Mesenchymal stem cell (in vitro differentiated cells and primary cell): Measurements from ENCODE around the gene OTOG.

Experiments
- DNase-seq: peaks from one replicate; pipeline ENCODE4 v3.0.0-alpha.2; 2013
- H2AFZ ChIP-seq: one replicate; pipeline ENCODE4 v1.6.1; 2013; ENCODE audit warnings: low read depth, mild to moderate bottlenecking, control low read depth, inconsistent platforms, low read length, moderate library complexity
- H2AK5ac ChIP-seq: 2 replicates; pipeline ENCODE4 v1.6.1; 2013; ENCODE audit warnings: low read length, moderate library complexity, mild to moderate bottlenecking, inconsistent platforms; ENCODE audit not compliant: severe bottlenecking
- H2BK120ac ChIP-seq: one replicate; pipeline ENCODE4 v1.6.1; 2013; ENCODE audit warnings: low read depth, mild to moderate bottlenecking, inconsistent platforms, low read length, moderate library complexity
- H2BK12ac ChIP-seq, 2 experiments: one replicate each; pipeline ENCODE4 v1.6.1; 2013; ENCODE audit warnings: inconsistent platforms in 2 of 2, low read length in 2 of 2, mild to moderate bottlenecking in 2 of 2, moderate library complexity in 2 of 2, control low read depth in 1 of 2
- H2BK15ac ChIP-seq: one replicate; pipeline ENCODE4 v1.6.1; 2013; ENCODE audit warnings: mild to moderate bottlenecking, low read depth, inconsistent platforms; ENCODE audit not compliant: poor library complexity, severe bottlenecking
- H2BK5ac ChIP-seq: 2 replicates; pipeline ENCODE4 v1.6.1; 2013; ENCODE audit warnings: low read depth, mild to moderate bottlenecking, low read length, control low read depth, inconsistent platforms; ENCODE audit not compliant: poor library complexity, severe bottlenecking
- H3K14ac ChIP-seq, 2 experiments: one replicate each; pipeline ENCODE4 v1.6.1; 2013; ENCODE audit warnings: inconsistent platforms in 2 of 2, low read length in 2 of 2, control low read depth in 1 of 2, mild to moderate bottlenecking in 1 of 2, moderate library complexity in 1 of 2
- H3K18ac ChIP-seq, 2 experiments: one replicate each; pipeline ENCODE4 v1.6.1; 2013; ENCODE audit warnings: inconsistent platforms in 2 of 2, low read length in 2 of 2, control low read depth in 1 of 2, low read depth in 1 of 2, mild to moderate bottlenecking in 1 of 2
- H3K23ac ChIP-seq, 2 experiments: one replicate each; pipeline ENCODE4 v1.6.1; 2013; ENCODE audit warnings: inconsistent platforms in 2 of 2, low read length in 2 of 2, mild to moderate bottlenecking in 2 of 2, moderate library complexity in 2 of 2, control low read depth in 1 of 2
- H3K27ac ChIP-seq: 2 replicates; pipeline ENCODE4 v1.5.1; 2013; ENCODE audit warnings: mild to moderate bottlenecking, moderate library complexity, low read length, control low read depth, inconsistent platforms; ENCODE audit not compliant: poor library complexity, severe bottlenecking
- H3K27me3 ChIP-seq, 2 experiments: 2 replicates each; pipeline versions ENCODE4 v1.6.1 to v1.7.0; 2013; ENCODE audit warnings: low read length in 2 of 2, mild to moderate bottlenecking in 2 of 2, moderate library complexity in 2 of 2, control low read depth in 1 of 2, inconsistent platforms in 1 of 2; ENCODE audit not compliant: control insufficient read depth in 1 of 2, insufficient read depth in 1 of 2
- H3K36me3 ChIP-seq, 2 experiments: 2 replicates each; pipeline versions ENCODE4 v1.6.1 to v1.7.0; 2013; ENCODE audit warnings: low read length in 2 of 2, control low read depth in 1 of 2, inconsistent platforms in 1 of 2, low read depth in 1 of 2, mild to moderate bottlenecking in 1 of 2; ENCODE audit not compliant: insufficient read depth in 2 of 2, control insufficient read depth in 1 of 2
- H3K4ac ChIP-seq, 2 experiments: one replicate each; pipeline ENCODE4 v1.6.1; 2013; ENCODE audit warnings: inconsistent platforms in 2 of 2, low read length in 2 of 2, mild to moderate bottlenecking in 2 of 2, moderate library complexity in 2 of 2, control low read depth in 1 of 2, low read depth in 1 of 2
- H3K4me1 ChIP-seq: 2 replicates; pipeline ENCODE4 v1.6.1; 2013; ENCODE audit warnings: low read depth, low read length, control low read depth; ENCODE audit not compliant: control insufficient read depth, insufficient read depth
- H3K4me2 ChIP-seq: 2 replicates; pipeline ENCODE4 v1.6.1; 2013; ENCODE audit warnings: low read length, mild to moderate bottlenecking, inconsistent platforms; ENCODE audit not compliant: poor library complexity, severe bottlenecking
- H3K4me3 ChIP-seq, 2 experiments: 2 replicates each; pipeline versions ENCODE4 v1.5.1 to v1.7.0; 2013; ENCODE audit warnings: low read length in 2 of 2, mild to moderate bottlenecking in 2 of 2, control low read depth in 1 of 2, low read depth in 1 of 2; ENCODE audit not compliant: insufficient read depth in 1 of 2
- H3K79me1 ChIP-seq: replicated peaks from 2 replicates; pipeline ENCODE4 v1.6.1; 2013; ENCODE audit warnings: mild to moderate bottlenecking, control low read depth, low read length, inconsistent platforms; ENCODE audit not compliant: poor library complexity, severe bottlenecking
- H3K9ac ChIP-seq: 2 replicates; pipeline ENCODE4 v1.7.0; 2013; ENCODE audit warnings: mild to moderate bottlenecking, low read length, moderate library complexity
- H3K9me3 ChIP-seq: 2 replicates; pipeline ENCODE4 v1.7.0; 2013; ENCODE audit warnings: mild to moderate bottlenecking, low read length; ENCODE audit not compliant: control insufficient read depth
- H4K8ac ChIP-seq: one replicate; pipeline ENCODE4 v1.6.1; 2013; ENCODE audit warnings: inconsistent platforms, mild to moderate bottlenecking, low read length, moderate library complexity
- H4K91ac ChIP-seq: one replicate; pipeline ENCODE4 v1.6.1; 2013; ENCODE audit warnings: mild to moderate bottlenecking, low read length, inconsistent platforms
- WGBS: methylation state at CpG from one replicate; pipeline ENCODE4 v1.1.7; 2013; ENCODE audit warnings: mixed read lengths; 5-methylcytosine and 5-hydroxymethylcytosine counted together

Gene OTOG

GRCh38 chr11:17524221-17524620 lies 22.8 kb upstream of the OTOG start:
- Histone ChIP-seq H2BK5ac (no peak overlapping the region), H2BK12ac (no peak overlapping the region), H3K9me3 (no peaks in the 10 kb centered on the region), H2AFZ (no peak overlapping the region), H2BK15ac (no peak overlapping the region), H3K4me2 (no peak overlapping the region), H3K18ac (no peak overlapping the region), H3K4me1 (no peaks in the 10 kb centered on the region), H3K9ac (no peak overlapping the region), H3K23ac (no peak overlapping the region), H3K4ac (no peak overlapping the region), H3K79me1 (no peaks in the 10 kb centered on the region), H4K8ac (no peak overlapping the region), H3K4me3 (no peak overlapping the region), H3K27ac (no peak overlapping the region), H3K36me3 (no peaks in the 10 kb centered on the region), H2AK5ac (no peak overlapping the region), H2BK120ac (no peak overlapping the region), H3K14ac (no peak overlapping the region), H4K91ac (no peak overlapping the region), H3K27me3 (peaks cover 35 to 68% of the 10 kb centered on the region in 2 experiments)
- DNase-seq, result no peak
- 91% methylated on average over 9 of the region's 9 CpGs for WGBS

GRCh38 chr11:17525570-17525969 lies 21.5 kb upstream of the OTOG start:
- Histone ChIP-seq H2BK5ac (no peak overlapping the region), H3K4me2 (no peak overlapping the region), H3K4me1 (no peaks in the 10 kb centered on the region), H3K27ac (no peak overlapping the region), H3K4ac (no peak overlapping the region), H2BK12ac (no peak overlapping the region), H3K4me3 (no peak overlapping the region), H3K9me3 (no peaks in the 10 kb centered on the region), H3K14ac (no peak overlapping the region), H3K9ac (no peak overlapping the region), H2BK15ac (no peak overlapping the region), H4K8ac (no peak overlapping the region), H4K91ac (no peak overlapping the region), H2BK120ac (no peak overlapping the region), H3K18ac (no peak overlapping the region), H3K36me3 (no peaks in the 10 kb centered on the region), H3K23ac (no peak overlapping the region), H2AFZ (no peak overlapping the region), H3K27me3 (peaks cover 39 to 71% of the 10 kb centered on the region in 2 experiments), H3K79me1 (no peaks in the 10 kb centered on the region), H2AK5ac (no peak overlapping the region)
- no peak for DNase-seq
- WGBS, result 81% methylated on average over 3 of the region's 4 CpGs

- DNase-seq, result no peak
- 87% methylated on average over 12 of the region's 13 CpGs for WGBS
Observed at GRCh38 chr11:17526326-17526725, 20.7 kb upstream of the OTOG start.

GRCh38 chr11:17526931-17527627 lies 20.0 kb upstream of the OTOG start:
- Histone ChIP-seq H3K27ac (no peak overlapping the region), H3K9ac (no peak overlapping the region), H3K4me3 (no peak overlapping the region), H3K27me3 (peaks cover 48 to 74% of the 10 kb centered on the region in 2 experiments), H2BK120ac (no peak overlapping the region), H3K23ac (no peak overlapping the region), H2AK5ac (no peak overlapping the region), H3K36me3 (no peaks in the 10 kb centered on the region), H4K91ac (no peak overlapping the region), H4K8ac (no peak overlapping the region), H3K14ac (no peak overlapping the region), H3K4me2 (no peak overlapping the region), H3K18ac (no peak overlapping the region), H2AFZ (no peak overlapping the region), H3K9me3 (no peaks in the 10 kb centered on the region), H2BK12ac (no peak overlapping the region), H3K79me1 (no peaks in the 10 kb centered on the region), H3K4ac (no peak overlapping the region), H3K4me1 (no peaks in the 10 kb centered on the region), H2BK5ac (no peak overlapping the region), H2BK15ac (no peak overlapping the region)
- DNase-seq, result no peak
- WGBS, result 74% methylated on average over 13 of the region's 20 CpGs

More at GRCh38 chr11:17526326-17526725, 20.7 kb upstream of the OTOG start:
- Histone ChIP-seq H4K91ac (no peak overlapping the region), H3K36me3 (no peaks in the 10 kb centered on the region), H2BK5ac (no peak overlapping the region), H2BK120ac (no peak overlapping the region), H3K27ac (no peak overlapping the region), H2AFZ (no peak overlapping the region), H4K8ac (no peak overlapping the region), H2AK5ac (no peak overlapping the region), H3K9ac (no peak overlapping the region), H2BK12ac (no peak overlapping the region), H2BK15ac (no peak overlapping the region), H3K4me1 (no peaks in the 10 kb centered on the region), H3K14ac (peak overlapping the region in 1 of 2 experiments; percentile 3), H3K79me1 (no peaks in the 10 kb centered on the region), H3K27me3 (peaks cover 44 to 76% of the 10 kb centered on the region in 2 experiments), H3K4me3 (no peak overlapping the region), H3K9me3 (no peaks in the 10 kb centered on the region), H3K4ac (no peak overlapping the region), H3K18ac (no peak overlapping the region), H3K23ac (no peak overlapping the region), H3K4me2 (no peak overlapping the region)
